CD4-positive, CD25-positive, alpha-beta regulatory T cell (primary cell): ENCODE results near the gene FNDC1. TPM values are rescaled to one million over a fixed set of nuclear protein-coding genes. Genes with fewer than 3 reads are reported as not detected.

ENCODE experiments used
- ATAC-seq, 2 donors: fragments of 150-1000 bp; cut with Tn5 transposase; one replicate each; pipeline ENCODE4 v1.10.0; 2021; ENCODE audit warnings: low read depth in 2 of 2, moderate number of reproducible peaks in 2 of 2, moderate library complexity in 1 of 2
- DNase-seq, 3 donors: peaks; one replicate each; pipeline versions ENCODE4 v3.0.0 to v3.0.0-alpha.2; 2012 to 2022; ENCODE audit warnings: mixed read lengths in 1 of 3
- H3K27ac ChIP-seq: one replicate; pipeline ENCODE4 v1.7.0; 2013; ENCODE audit warnings: mild to moderate bottlenecking, low read length; ENCODE audit not compliant: insufficient read depth, poor library complexity, severe bottlenecking
- H3K27me3 ChIP-seq: one replicate; pipeline ENCODE4 v1.7.0; 2013; ENCODE audit warnings: low read length; ENCODE audit not compliant: control insufficient read depth, insufficient read depth
- H3K36me3 ChIP-seq: one replicate; pipeline ENCODE4 v1.7.0; 2013; ENCODE audit warnings: mild to moderate bottlenecking, low read length, moderate library complexity; ENCODE audit not compliant: control insufficient read depth, insufficient read depth
- H3K4me1 ChIP-seq: 2 replicates; pipeline ENCODE4 v1.7.0; 2013; ENCODE audit warnings: mild to moderate bottlenecking, low read length; ENCODE audit not compliant: insufficient read depth, control insufficient read depth, poor library complexity, severe bottlenecking
- H3K4me3 ChIP-seq: one replicate; pipeline ENCODE4 v1.7.0; 2013; ENCODE audit warnings: low read depth, mild to moderate bottlenecking, low read length, moderate library complexity
- H3K9me3 ChIP-seq, 2 experiments: 1 replicate in 1 of 2; 2 replicates in 1 of 2; pipeline ENCODE4 v1.7.0; 2013; ENCODE audit warnings: low read length in 2 of 2, mild to moderate bottlenecking in 1 of 2, moderate library complexity in 1 of 2; ENCODE audit not compliant: control insufficient read depth in 2 of 2
- H3K27ac Mint-ChIP-seq, 3 donors: one replicate each; pipeline ENCODE4 v1.8.0; 2020 to 2022; ENCODE audit warnings: mild to moderate bottlenecking in 3 of 3, mixed read lengths in 3 of 3, moderate library complexity in 2 of 3
- H3K27me3 Mint-ChIP-seq: one replicate; pipeline ENCODE4 v1.8.0; 2022; ENCODE audit warnings: mild to moderate bottlenecking, mixed read lengths
- H3K36me3 Mint-ChIP-seq: one replicate; pipeline ENCODE4 v1.8.0; 2020; ENCODE audit warnings: mixed read lengths
- H3K4me1 Mint-ChIP-seq, 4 donors: one replicate each; pipeline ENCODE4 v1.8.0; 2020 to 2022; ENCODE audit warnings: mixed read lengths in 4 of 4, mild to moderate bottlenecking in 1 of 4
- H3K4me3 Mint-ChIP-seq, 4 donors: one replicate each; pipeline ENCODE4 v1.8.0; 2020 to 2022; ENCODE audit warnings: mild to moderate bottlenecking in 4 of 4, mixed read lengths in 4 of 4, moderate library complexity in 3 of 4
- H3K9me3 Mint-ChIP-seq, 7 donors: one replicate each; pipeline ENCODE4 v1.8.0; 2020 to 2022; ENCODE audit warnings: mixed read lengths in 7 of 7, mild to moderate bottlenecking in 3 of 7, moderate library complexity in 2 of 7
- polyA plus RNA-seq, 4 donors: library from polyadenylated mRNA; unstranded; fragments of 300-500 nt; fragmentation: Illumina TruSeq; gene quantifications; one replicate each; pipeline ENCODE4 v1.2.3, GENCODE V29; 2021
- total RNA-seq: library from RNA; stranded (reverse); gene quantifications from one replicate; pipeline ENCODE4 v1.2.3, GENCODE V29; 2022

FNDC1 gene
- total and polyA plus RNA-seq, 5 donors from 2014 or later, result 0.17 TPM; not detected in 4

- no peak overlapping the region for H3K27ac Mint-ChIP-seq
- no peak for DNase-seq
- H3K27me3 Mint-ChIP-seq, result peaks cover 31% of the 10 kb centered on the region
- no peaks in the 10 kb centered on the region for H3K36me3 ChIP-seq
- no peak overlapping the region for H3K4me3 Mint-ChIP-seq
- H3K27me3 ChIP-seq, result no peaks in the 10 kb centered on the region
- H3K4me1 ChIP-seq, result no peaks in the 10 kb centered on the region
- ATAC-seq, result no peak
- no peak overlapping the region for H3K4me3 ChIP-seq
- no peaks in the 10 kb centered on the region for H3K4me1 Mint-ChIP-seq
- no peaks in the 10 kb centered on the region for H3K9me3 ChIP-seq
- H3K27ac ChIP-seq, result no peak overlapping the region
- H3K36me3 Mint-ChIP-seq, result no peaks in the 10 kb centered on the region
- no peaks in the 10 kb centered on the region for H3K9me3 Mint-ChIP-seq
Measured at GRCh38 chr6:159127701-159128100, 41.5 kb upstream of the FNDC1 start.

GRCh38 chr6:159128978-159129377, 40.2 kb upstream of the FNDC1 start:
- no peaks in the 10 kb centered on the region for H3K9me3 Mint-ChIP-seq
- Histone ChIP-seq H3K4me1 (no peaks in the 10 kb centered on the region), H3K36me3 (no peaks in the 10 kb centered on the region), H3K27me3 (no peaks in the 10 kb centered on the region), H3K4me3 (no peak overlapping the region), H3K9me3 (no peaks in the 10 kb centered on the region), H3K27ac (no peak overlapping the region)
- peaks cover 33% of the 10 kb centered on the region for H3K27me3 Mint-ChIP-seq
- H3K36me3 Mint-ChIP-seq, result no peaks in the 10 kb centered on the region
- DNase-seq (no peak), ATAC-seq (no peak)
- H3K27ac Mint-ChIP-seq, result no peak overlapping the region
- no peak overlapping the region for H3K4me3 Mint-ChIP-seq
- peaks cover 0 to 2% (median 0%) of the 10 kb centered on the region in 4 donors for H3K4me1 Mint-ChIP-seq

GRCh38 chr6:159130846-159131245, 38.4 kb upstream of the FNDC1 start:
- H3K9me3 Mint-ChIP-seq, result no peaks in the 10 kb centered on the region
- H3K4me1 ChIP-seq, result no peaks in the 10 kb centered on the region
- peak overlapping the region in 1 of 3 donors; percentile 48 for H3K27ac Mint-ChIP-seq
- H3K36me3 Mint-ChIP-seq, result no peaks in the 10 kb centered on the region
- no peak overlapping the region for H3K27ac ChIP-seq
- DNase-seq (no peak), ATAC-seq (no peak)
- H3K36me3 ChIP-seq, result no peaks in the 10 kb centered on the region
- H3K4me1 Mint-ChIP-seq, result peaks cover 0 to 6% (median under 1%) of the 10 kb centered on the region in 4 donors
- H3K4me3 ChIP-seq, result no peak overlapping the region
- no peaks in the 10 kb centered on the region for H3K9me3 ChIP-seq
- peaks cover 2% of the 10 kb centered on the region for H3K27me3 ChIP-seq
- peak overlapping the region in 1 of 4 donors; percentile 34 for H3K4me3 Mint-ChIP-seq
- peaks cover 31% of the 10 kb centered on the region for H3K27me3 Mint-ChIP-seq

- Histone ChIP-seq H3K4me1 (no peaks in the 10 kb centered on the region), H3K27me3 (peaks cover 2% of the 10 kb centered on the region)
Measured at GRCh38 chr6:159131709-159132108, 37.5 kb upstream of the FNDC1 start.

GRCh38 chr6:159132664-159133063, 36.5 kb upstream of the FNDC1 start:
- Histone ChIP-seq H3K4me3 (no peak overlapping the region), H3K27me3 (peaks cover 2% of the 10 kb centered on the region), H3K27ac (no peak overlapping the region), H3K36me3 (no peaks in the 10 kb centered on the region), H3K9me3 (no peaks in the 10 kb centered on the region), H3K4me1 (no peaks in the 10 kb centered on the region)
- Mint-ChIP-seq H3K27ac (no peak overlapping the region), H3K27me3 (peaks cover 21% of the 10 kb centered on the region), H3K4me1 (peaks cover 0 to 6% (median under 1%) of the 10 kb centered on the region in 4 donors), H3K9me3 (no peaks in the 10 kb centered on the region), H3K4me3 (no peak overlapping the region), H3K36me3 (no peaks in the 10 kb centered on the region)
- ATAC-seq (no peak), DNase-seq (no peak)

More at GRCh38 chr6:159131709-159132108, 37.5 kb upstream of the FNDC1 start:
- Mint-ChIP-seq H3K27me3 (peaks cover 22% of the 10 kb centered on the region), H3K9me3 (no peaks in the 10 kb centered on the region), H3K36me3 (no peaks in the 10 kb centered on the region), H3K4me1 (peaks cover 0 to 6% (median under 1%) of the 10 kb centered on the region in 4 donors), H3K27ac (no peak overlapping the region), H3K4me3 (no peak overlapping the region)
- no peak overlapping the region for H3K27ac ChIP-seq
- H3K4me3 ChIP-seq, result no peak overlapping the region
- no peaks in the 10 kb centered on the region for H3K36me3 ChIP-seq
- DNase-seq (no peak), ATAC-seq (no peak)
- no peaks in the 10 kb centered on the region for H3K9me3 ChIP-seq

- Mint-ChIP-seq H3K36me3 (no peaks in the 10 kb centered on the region), H3K27me3 (peaks cover 42% of the 10 kb centered on the region), H3K27ac (peak overlapping the region in 1 of 3 donors; percentile 56), H3K4me3 (no peak overlapping the region), H3K9me3 (peaks cover 0 to 3% (median 0%) of the 10 kb centered on the region in 7 donors), H3K4me1 (peaks cover 0 to 6% (median under 1%) of the 10 kb centered on the region in 4 donors)
- DNase-seq, result peak; percentile 59 to 77 (median 75)
- Histone ChIP-seq H3K27ac (no peak overlapping the region), H3K36me3 (no peaks in the 10 kb centered on the region), H3K4me3 (no peak overlapping the region), H3K4me1 (no peaks in the 10 kb centered on the region), H3K9me3 (no peaks in the 10 kb centered on the region), H3K27me3 (peaks cover 12% of the 10 kb centered on the region)
- ATAC-seq, result peak; percentile 77 to 86
Measured at GRCh38 chr6:159134701-159135364, 34.4 kb upstream of the FNDC1 start.

- H3K4me3 Mint-ChIP-seq, result no peak overlapping the region
- H3K9me3 Mint-ChIP-seq, result peaks cover 0 to 4% (median 0%) of the 10 kb centered on the region in 7 donors
Measured at GRCh38 chr6:159137676-159138075, 31.5 kb upstream of the FNDC1 start.

GRCh38 chr6:159142531-159142930, 26.7 kb upstream of the FNDC1 start:
- no peaks in the 10 kb centered on the region for H3K4me1 Mint-ChIP-seq
- H3K36me3 ChIP-seq, result no peaks in the 10 kb centered on the region
- H3K4me1 ChIP-seq, result no peaks in the 10 kb centered on the region
- no peaks in the 10 kb centered on the region for H3K9me3 ChIP-seq
- DNase-seq (no peak), ATAC-seq (no peak)
- H3K27ac Mint-ChIP-seq, result no peak overlapping the region
- H3K4me3 ChIP-seq, result no peak overlapping the region
- peaks cover 0 to 4% (median 0%) of the 10 kb centered on the region in 7 donors for H3K9me3 Mint-ChIP-seq
- no peak overlapping the region for H3K4me3 Mint-ChIP-seq
- H3K36me3 Mint-ChIP-seq, result no peaks in the 10 kb centered on the region
- H3K27ac ChIP-seq, result no peak overlapping the region
- H3K27me3 Mint-ChIP-seq, result peaks cover 58% of the 10 kb centered on the region
- H3K27me3 ChIP-seq, result peaks cover 21% of the 10 kb centered on the region

More at GRCh38 chr6:159137676-159138075, 31.5 kb upstream of the FNDC1 start:
- peak overlapping the region in 1 of 3 donors; percentile 43 for H3K27ac Mint-ChIP-seq
- H3K36me3 ChIP-seq, result no peaks in the 10 kb centered on the region
- peaks cover 12% of the 10 kb centered on the region for H3K27me3 ChIP-seq
- peaks cover 50% of the 10 kb centered on the region for H3K27me3 Mint-ChIP-seq
- DNase-seq (no peak), ATAC-seq (no peak)
- H3K4me1 ChIP-seq, result no peaks in the 10 kb centered on the region
- no peaks in the 10 kb centered on the region for H3K36me3 Mint-ChIP-seq
- no peaks in the 10 kb centered on the region for H3K9me3 ChIP-seq
- H3K4me3 ChIP-seq, result no peak overlapping the region
- H3K4me1 Mint-ChIP-seq, result peaks cover 0 to 6% (median under 1%) of the 10 kb centered on the region in 4 donors
- no peak overlapping the region for H3K27ac ChIP-seq
